ENCODE results near the gene SMC1A.

DNA sequence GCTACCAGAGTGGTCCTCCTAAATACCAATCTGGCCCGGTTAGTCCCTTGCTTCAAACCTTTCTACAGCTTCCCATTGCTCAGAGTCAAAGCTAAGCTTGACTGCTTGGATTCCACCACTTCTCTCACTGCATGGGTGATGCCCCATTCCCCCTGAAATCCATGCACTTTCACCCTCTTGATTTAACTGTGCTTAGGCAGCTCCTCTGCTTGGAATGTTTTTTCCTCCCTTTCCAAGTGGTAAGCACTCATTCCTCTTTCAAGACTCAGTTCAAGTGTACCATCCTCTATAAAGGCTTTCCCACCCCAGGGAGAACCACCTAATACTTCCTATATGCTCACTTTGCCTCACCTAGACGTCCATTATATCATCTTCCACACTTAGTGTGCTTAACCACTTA lies 49.1 kb downstream of the SMC1A start:
- TF ChIP-seq CTCF (IDR thresholded peaks at IDR 0.05 in 2 of 3, conservative IDR thresholded peaks at IDR 0.05 in 1 of 3; ENCODE audit: borderline replicate concordance in 1 of 3, insufficient read depth in 1 of 3, low read depth in 2 of 3, low read length in 2 of 3), result no peak
- TF ChIP-seq ZNF274 (IDR thresholded peaks at IDR 0.05; ENCODE audit: low read depth, low read length), result no peak
- TF ChIP-seq RAD21 (IDR thresholded peaks at IDR 0.05; ENCODE audit: low read depth), result no peak
- TF ChIP-seq SIN3A (IDR thresholded peaks at IDR 0.05; ENCODE audit: low read depth), result no peak
